ENCODE results near the gene NEUROD2.
A peak's percentile ranks its signal among the peaks of the same experiment; 100 is the strongest.

Gene NEUROD2

DNA sequence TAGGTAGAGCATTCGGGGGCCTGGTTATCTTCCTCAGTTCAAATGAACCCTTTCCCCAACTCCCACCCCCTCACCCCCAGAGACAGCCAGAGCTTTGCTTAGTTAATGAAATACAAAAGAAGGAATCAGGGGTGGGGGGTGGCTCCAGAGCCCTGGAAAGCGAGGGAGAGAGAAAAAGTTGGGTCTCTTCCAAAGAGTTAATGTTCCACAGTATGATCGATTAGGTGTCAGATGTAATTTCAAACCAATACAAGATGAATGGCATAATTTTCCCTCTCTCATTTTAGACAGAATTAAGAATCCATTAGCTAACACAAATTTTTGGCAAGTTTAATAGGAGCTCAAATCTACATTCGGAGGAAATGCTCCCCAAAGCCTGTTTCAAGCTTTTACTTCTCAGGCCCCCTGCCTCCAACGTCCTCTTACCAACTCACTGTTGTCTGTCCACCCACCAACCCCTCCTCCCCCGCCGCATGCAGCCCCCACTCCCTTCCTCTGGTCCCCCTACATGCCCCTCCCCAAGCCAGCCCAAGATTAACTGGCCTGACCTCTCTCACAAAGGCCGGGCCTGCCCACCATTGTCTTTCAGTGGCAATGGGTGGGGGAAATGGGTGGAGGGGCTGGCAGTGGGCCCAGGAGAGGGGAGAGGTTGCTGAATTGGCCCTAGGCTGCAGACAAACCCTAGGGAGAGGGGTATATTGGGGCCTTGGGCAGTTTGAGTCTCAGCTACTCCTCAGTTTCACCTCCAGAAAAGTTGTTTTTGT lies 28.2 kb downstream of the NEUROD2 start:
- H3K9me3 Mint-ChIP-seq: no peaks in the 10 kb centered on the region
- H3K4me3 Mint-ChIP-seq: peak overlapping the region; percentile 47
- no peak overlapping the region for H3K27ac Mint-ChIP-seq
- H3K27me3 Mint-ChIP-seq (ENCODE audit: low read depth, poor library complexity): peaks cover 93% of the 10 kb centered on the region
- TF ChIP-seq, protein P1, sequence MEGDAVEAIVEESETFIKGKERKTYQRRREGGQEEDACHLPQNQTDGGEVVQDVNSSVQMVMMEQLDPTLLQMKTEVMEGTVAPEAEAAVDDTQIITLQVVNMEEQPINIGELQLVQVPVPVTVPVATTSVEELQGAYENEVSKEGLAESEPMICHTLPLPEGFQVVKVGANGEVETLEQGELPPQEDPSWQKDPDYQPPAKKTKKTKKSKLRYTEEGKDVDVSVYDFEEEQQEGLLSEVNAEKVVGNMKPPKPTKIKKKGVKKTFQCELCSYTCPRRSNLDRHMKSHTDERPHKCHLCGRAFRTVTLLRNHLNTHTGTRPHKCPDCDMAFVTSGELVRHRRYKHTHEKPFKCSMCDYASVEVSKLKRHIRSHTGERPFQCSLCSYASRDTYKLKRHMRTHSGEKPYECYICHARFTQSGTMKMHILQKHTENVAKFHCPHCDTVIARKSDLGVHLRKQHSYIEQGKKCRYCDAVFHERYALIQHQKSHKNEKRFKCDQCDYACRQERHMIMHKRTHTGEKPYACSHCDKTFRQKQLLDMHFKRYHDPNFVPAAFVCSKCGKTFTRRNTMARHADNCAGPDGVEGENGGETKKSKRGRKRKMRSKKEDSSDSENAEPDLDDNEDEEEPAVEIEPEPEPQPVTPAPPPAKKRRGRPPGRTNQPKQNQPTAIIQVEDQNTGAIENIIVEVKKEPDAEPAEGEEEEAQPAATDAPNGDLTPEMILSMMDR (IDR thresholded peaks at IDR 0.05): no peak
- peak; percentile 28 for DNase-seq
- peaks cover 12% of the 10 kb centered on the region for H3K4me1 Mint-ChIP-seq
- H3K36me3 Mint-ChIP-seq (ENCODE audit: low read depth): no peaks in the 10 kb centered on the region

DNA sequence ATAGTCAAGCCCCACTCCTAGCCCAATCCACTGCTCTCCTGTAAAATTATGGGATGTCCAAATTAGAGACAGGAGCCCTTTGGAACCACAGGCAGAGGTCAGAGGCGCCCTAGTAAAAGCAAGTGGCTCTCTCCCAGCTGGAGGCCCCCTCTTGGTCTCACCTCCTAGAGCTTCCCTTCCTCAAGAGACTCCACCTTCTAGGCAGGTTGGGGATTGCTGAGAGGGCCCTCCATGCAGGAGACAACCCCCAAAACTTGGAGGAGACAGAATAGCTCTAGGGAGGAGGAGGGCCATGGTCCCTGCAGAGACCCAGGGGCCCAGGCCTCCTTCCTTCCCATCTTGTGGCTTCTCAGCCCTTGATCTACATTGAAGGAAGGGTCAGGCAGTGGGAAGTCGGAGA lies 29.4 kb downstream of the NEUROD2 start:
- DNase-seq: no peak
- H3K27me3 Mint-ChIP-seq (ENCODE audit: low read depth, poor library complexity): peaks cover 88% of the 10 kb centered on the region
- H3K36me3 Mint-ChIP-seq (ENCODE audit: low read depth): no peaks in the 10 kb centered on the region
- H3K4me1 Mint-ChIP-seq: peaks cover 18% of the 10 kb centered on the region
- TF ChIP-seq, protein P1 (IDR thresholded peaks at IDR 0.05): no peak
- no peak overlapping the region for H3K4me3 Mint-ChIP-seq
- H3K9me3 Mint-ChIP-seq: no peaks in the 10 kb centered on the region
- no peak overlapping the region for H3K27ac Mint-ChIP-seq

DNA sequence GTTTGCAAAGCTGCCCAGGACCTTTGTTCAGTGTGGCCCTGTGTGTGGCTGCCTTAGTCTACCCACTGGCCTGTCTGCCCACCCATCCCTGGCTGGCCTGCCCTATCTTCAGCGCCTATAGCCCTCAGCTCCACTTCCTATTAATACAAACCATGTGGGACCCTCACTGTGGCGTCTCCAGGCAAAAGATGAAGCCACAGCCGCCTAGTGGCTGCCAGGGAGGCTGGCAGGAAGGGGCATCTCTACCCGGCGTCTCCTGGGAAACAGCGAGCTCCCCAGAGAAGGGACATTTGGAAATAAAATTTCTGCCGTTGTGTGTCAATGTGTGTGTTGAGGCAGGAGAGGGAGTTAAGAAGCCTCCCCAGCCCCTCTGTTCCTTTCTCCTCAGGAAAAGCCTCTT lies 31.5 kb downstream of the NEUROD2 start:
- DNase-seq: peak; percentile 47
- TF ChIP-seq, protein P1 (IDR thresholded peaks at IDR 0.05): peak; percentile 66
- no peak overlapping the region for H3K4me3 Mint-ChIP-seq
- H3K4me1 Mint-ChIP-seq: peaks cover 18% of the 10 kb centered on the region
- H3K27ac Mint-ChIP-seq: no peak overlapping the region
- peaks cover 12% of the 10 kb centered on the region for H3K9me3 Mint-ChIP-seq
- peaks cover 13% of the 10 kb centered on the region for H3K36me3 Mint-ChIP-seq (ENCODE audit: low read depth)
- H3K27me3 Mint-ChIP-seq (ENCODE audit: low read depth, poor library complexity): peaks cover 83% of the 10 kb centered on the region

DNA sequence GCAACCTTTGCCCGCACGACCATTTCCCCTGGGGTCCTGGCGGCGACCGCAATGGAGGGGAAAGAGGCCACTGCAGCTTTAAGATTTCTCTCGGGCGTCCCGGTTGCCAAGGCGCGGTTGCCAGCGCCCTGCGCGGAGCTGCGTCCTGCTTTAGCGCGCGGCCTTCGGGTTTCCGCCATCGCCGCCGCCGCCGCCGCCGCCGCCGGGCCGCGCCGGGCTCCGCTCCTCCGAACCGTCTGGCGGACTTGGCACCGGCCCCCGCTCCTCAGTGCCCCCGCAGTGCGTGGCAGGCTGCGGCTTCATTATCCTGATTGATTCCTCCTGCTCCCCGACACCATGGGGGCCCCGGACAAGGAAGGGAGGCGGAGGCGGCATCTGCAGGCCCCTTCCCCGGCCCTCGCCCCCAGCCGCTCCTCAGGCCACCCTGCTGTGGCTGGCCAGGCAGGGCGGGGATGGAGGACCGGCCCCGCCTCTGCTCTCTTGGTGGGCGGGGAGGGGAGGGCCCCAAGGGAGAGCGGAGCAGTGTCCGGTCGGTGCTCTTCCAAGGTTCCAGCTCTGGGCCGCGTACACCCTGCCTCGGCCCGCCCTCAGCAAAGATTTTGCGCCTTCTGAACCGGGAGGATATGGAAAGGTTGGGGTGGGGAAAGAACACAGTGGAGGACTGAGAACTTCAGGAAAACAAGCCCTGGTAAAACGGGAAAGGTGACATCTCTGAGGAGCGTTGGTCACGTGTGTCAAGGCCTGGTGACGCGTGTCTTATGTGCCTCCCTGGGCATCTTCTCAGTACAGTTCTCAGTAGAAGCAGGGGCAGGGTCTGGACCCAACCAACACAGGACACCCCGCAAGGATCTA lies 34.0 kb downstream of the NEUROD2 start:
- peak; percentile 77 for DNase-seq
- peak overlapping the region; percentile 27 for H3K27ac Mint-ChIP-seq
- H3K27me3 Mint-ChIP-seq (ENCODE audit: low read depth, poor library complexity): peaks cover 65% of the 10 kb centered on the region
- H3K4me1 Mint-ChIP-seq: peaks cover 6% of the 10 kb centered on the region
- H3K36me3 Mint-ChIP-seq (ENCODE audit: low read depth): peaks cover 24% of the 10 kb centered on the region
- TF ChIP-seq, protein P1 (IDR thresholded peaks at IDR 0.05): no peak
- peak overlapping the region; percentile 88 for H3K4me3 Mint-ChIP-seq
- peaks cover 19% of the 10 kb centered on the region for H3K9me3 Mint-ChIP-seq

DNA sequence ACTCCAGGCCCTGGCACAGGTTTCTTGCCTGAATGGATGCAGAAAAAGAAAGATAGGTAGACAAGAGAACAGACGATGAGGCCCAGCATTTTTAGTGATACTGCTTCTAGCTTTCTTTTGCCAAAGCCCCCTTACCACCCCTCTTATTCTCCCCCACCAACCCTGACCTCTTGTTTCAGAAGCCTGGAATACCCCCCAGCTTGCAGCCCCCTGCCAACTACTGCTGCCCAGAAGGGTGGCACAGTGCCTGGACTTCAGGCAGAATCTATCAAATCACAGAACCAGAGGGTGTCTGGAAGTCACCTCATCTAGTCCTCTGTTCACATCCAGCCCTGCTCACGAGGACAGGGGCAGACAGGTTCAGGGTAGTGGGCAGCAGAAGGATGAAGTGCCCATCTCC lies 35.6 kb downstream of the NEUROD2 start:
- TF ChIP-seq, protein P1 (IDR thresholded peaks at IDR 0.05): no peak
- no peak overlapping the region for H3K27ac Mint-ChIP-seq
- peaks cover 35% of the 10 kb centered on the region for H3K36me3 Mint-ChIP-seq (ENCODE audit: low read depth)
- peaks cover 19% of the 10 kb centered on the region for H3K9me3 Mint-ChIP-seq
- H3K27me3 Mint-ChIP-seq (ENCODE audit: low read depth, poor library complexity): peaks cover 53% of the 10 kb centered on the region
- DNase-seq: no peak
- no peak overlapping the region for H3K4me3 Mint-ChIP-seq
- peaks cover 6% of the 10 kb centered on the region for H3K4me1 Mint-ChIP-seq

All from nephron progenitor cell (in vitro differentiated cells).